Transverse colon (tissue), 3 donors: ENCODE results near the gene CLDN19.

ENCODE experiments used
- EP300 ChIP-seq: sonication (generic); formaldehyde crosslinking; IDR thresholded peaks from one replicate; pipeline ENCODE4 v1.6.1; 2017; ENCODE audit warnings: antibody characterized with exemption, low read depth
- POLR2A ChIP-seq: fragments of 450-650 bp; IDR thresholded peaks from one replicate; pipeline ENCODE4 v1.6.1; 2016; ENCODE audit warnings: antibody characterized with exemption, mild to moderate bottlenecking, moderate library complexity
- TF ChIP-seq, protein P1 (sequence below), 5 experiments: fragments of 200-600 bp in 3 of 5; fragments of 450-650 bp in 2 of 5; sonication (generic) in 3 of 5; IDR thresholded peaks; 1 replicate in 2 of 5; 2 replicates in 3 of 5; pipeline ENCODE4 v1.5.1; 2016 to 2017; ENCODE audit warnings: antibody characterized with exemption in 5 of 5, inconsistent platforms in 3 of 5, mild to moderate bottlenecking in 2 of 5, moderate library complexity in 1 of 5

DNA sequence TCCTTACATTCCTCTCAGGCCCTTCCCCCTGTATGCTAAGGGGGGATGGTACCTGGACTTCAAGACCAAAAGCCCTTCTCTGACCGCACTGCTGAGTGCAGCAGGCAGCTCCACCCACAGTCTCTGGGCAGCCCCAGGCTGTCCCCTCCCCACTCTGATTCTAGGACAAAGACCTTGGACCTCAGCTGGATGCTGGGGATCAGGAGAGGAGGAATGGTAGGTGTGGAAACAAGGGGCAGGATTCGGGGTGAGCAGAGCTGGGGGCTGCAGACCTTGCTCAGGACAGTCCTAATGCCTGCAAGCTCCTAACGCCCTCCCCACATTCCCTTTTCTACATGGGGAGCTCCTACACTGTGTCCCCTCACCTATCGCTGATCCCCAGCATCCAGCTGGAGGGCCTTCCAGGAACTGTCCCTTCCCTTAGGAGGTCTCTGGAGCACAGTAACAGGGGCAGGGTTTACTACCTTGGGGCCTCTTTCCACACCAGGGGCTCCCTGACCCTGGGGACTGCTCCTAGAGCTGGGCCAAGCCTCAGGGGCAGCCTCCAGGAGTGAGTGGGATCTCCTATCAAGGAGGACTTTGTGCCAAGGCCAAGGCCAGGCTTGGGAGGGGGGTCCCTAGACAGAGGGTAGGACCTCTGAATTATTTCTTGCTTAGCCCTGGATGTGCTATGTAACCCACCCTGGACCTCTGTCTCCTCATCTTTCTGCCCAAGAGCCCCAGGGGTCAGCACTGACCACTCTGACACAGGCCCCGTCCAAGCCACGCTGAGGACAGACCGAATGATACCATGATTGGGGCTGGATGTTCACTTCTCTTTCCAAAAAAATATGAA, 5.6 kb downstream of the CLDN19 start:
- TF ChIP-seq, protein P1, sequence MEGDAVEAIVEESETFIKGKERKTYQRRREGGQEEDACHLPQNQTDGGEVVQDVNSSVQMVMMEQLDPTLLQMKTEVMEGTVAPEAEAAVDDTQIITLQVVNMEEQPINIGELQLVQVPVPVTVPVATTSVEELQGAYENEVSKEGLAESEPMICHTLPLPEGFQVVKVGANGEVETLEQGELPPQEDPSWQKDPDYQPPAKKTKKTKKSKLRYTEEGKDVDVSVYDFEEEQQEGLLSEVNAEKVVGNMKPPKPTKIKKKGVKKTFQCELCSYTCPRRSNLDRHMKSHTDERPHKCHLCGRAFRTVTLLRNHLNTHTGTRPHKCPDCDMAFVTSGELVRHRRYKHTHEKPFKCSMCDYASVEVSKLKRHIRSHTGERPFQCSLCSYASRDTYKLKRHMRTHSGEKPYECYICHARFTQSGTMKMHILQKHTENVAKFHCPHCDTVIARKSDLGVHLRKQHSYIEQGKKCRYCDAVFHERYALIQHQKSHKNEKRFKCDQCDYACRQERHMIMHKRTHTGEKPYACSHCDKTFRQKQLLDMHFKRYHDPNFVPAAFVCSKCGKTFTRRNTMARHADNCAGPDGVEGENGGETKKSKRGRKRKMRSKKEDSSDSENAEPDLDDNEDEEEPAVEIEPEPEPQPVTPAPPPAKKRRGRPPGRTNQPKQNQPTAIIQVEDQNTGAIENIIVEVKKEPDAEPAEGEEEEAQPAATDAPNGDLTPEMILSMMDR (IDR thresholded peaks at IDR 0.05) = no peak
- TF ChIP-seq POLR2A (no peak), EP300 (no peak)
